PC-9 (cell line): ENCODE measurements around the gene FGF22. TPM values are rescaled to one million over a fixed set of nuclear protein-coding genes. Genes with fewer than 3 reads are reported as not detected.

ENCODE experiments used
- BruUV-seq: library from RNA; stranded (reverse); fragments of 400-500 nt; replicated peaks from 2 replicates; lab custom pipeline; 2021; lab: Mats Ljungman, UMichigan
- CTCF ChIA-PET: fragments of 300-600 bp; sonication (Branson Sonifier 250); formaldehyde crosslinking; loops from one replicate; lab custom pipeline; 2022; ENCODE audit warnings: antibody characterized with exemption; lab: Charles Lee
- POLR2A ChIA-PET: fragments of 300-600 bp; sonication (Branson Sonifier 250); formaldehyde crosslinking; loops from one replicate; lab custom pipeline; 2022; ENCODE audit warnings: antibody characterized with exemption; ENCODE audit not compliant: unreplicated experiment; lab: Charles Lee
- DNase-seq, 2 experiments: peaks; one replicate each; pipeline versions ENCODE4 v3.0.0 to v3.0.0-alpha.2; 2015 to 2022; ENCODE audit warnings: mixed read lengths in 1 of 2
- H2AFZ ChIP-seq: fragments of 200-600 bp; sonication (generic); 2 replicates; pipeline ENCODE4 v1.8.1; 2017; ENCODE audit warnings: antibody characterized with exemption
- H3F3A ChIP-seq: fragments of 200-600 bp; sonication (generic); 2 replicates; pipeline ENCODE4 v1.8.1; 2017; ENCODE audit warnings: antibody characterized with exemption, mild to moderate bottlenecking, low read depth; ENCODE audit not compliant: insufficient read depth
- H3K27ac ChIP-seq: fragments of 200-600 bp; sonication (generic); 2 replicates; pipeline ENCODE4 v1.6.1; 2016; ENCODE audit warnings: mixed run types
- H3K27me3 ChIP-seq: fragments of 200-600 bp; sonication (generic); 2 replicates; pipeline ENCODE4 v1.6.1; 2016; ENCODE audit warnings: low read depth, mixed run types; ENCODE audit not compliant: insufficient read depth
- H3K36me3 ChIP-seq: fragments of 200-600 bp; sonication (generic); 2 replicates; pipeline ENCODE4 v1.6.1; 2016; ENCODE audit warnings: low read depth, mixed run types
- H3K4me1 ChIP-seq: fragments of 200-600 bp; sonication (generic); replicated peaks from 2 replicates; pipeline ENCODE4 v1.6.1; 2016; ENCODE audit warnings: mixed run types; ENCODE audit not compliant: insufficient read depth
- H3K4me2 ChIP-seq: fragments of 200-600 bp; sonication (generic); 2 replicates; pipeline ENCODE4 v1.6.1; 2017; ENCODE audit warnings: mixed run types
- H3K4me3 ChIP-seq: fragments of 200-600 bp; sonication (generic); 2 replicates; pipeline ENCODE4 v1.6.1; 2016; ENCODE audit warnings: mixed run types
- H3K79me2 ChIP-seq: fragments of 200-600 bp; sonication (generic); 2 replicates; pipeline ENCODE4 v1.6.1; 2017; ENCODE audit warnings: low read depth, mixed run types
- H3K9me2 ChIP-seq: fragments of 200-600 bp; sonication (generic); 2 replicates; pipeline ENCODE4 v1.8.1; 2017; ENCODE audit warnings: mild to moderate bottlenecking; ENCODE audit not compliant: insufficient read depth
- H3K9me3 ChIP-seq: fragments of 200-600 bp; sonication (generic); 2 replicates; pipeline ENCODE4 v1.8.1; 2016; ENCODE audit warnings: low read depth; ENCODE audit not compliant: insufficient read depth
- H4K20me1 ChIP-seq: fragments of 200-600 bp; sonication (generic); 2 replicates; pipeline ENCODE4 v1.8.1; 2017; ENCODE audit not compliant: insufficient read depth
- EZH2 ChIP-seq: fragments of 200-600 bp; sonication (generic); IDR thresholded peaks from 2 replicates; pipeline ENCODE4 v1.8.0; 2017; ENCODE audit warnings: antibody characterized with exemption, low read depth
- intact Hi-C: fragments of 100-400 bp; cut with micrococcal nuclease; formaldehyde crosslinking; loops from one replicate; pipeline ENCODE4 v1.10.0; 2022; ENCODE audit not compliant: unreplicated experiment
- total RNA-seq: library from RNA; stranded (reverse); gene quantifications from 2 replicates; pipeline ENCODE4 v1.2.3, GENCODE V29; 2021
- TF ChIP-seq, protein P1 (sequence below): fragments of 200-600 bp; sonication (generic); conservative IDR thresholded peaks from 2 replicates; pipeline ENCODE4 v1.6.1; 2017; ENCODE audit warnings: mixed run types, antibody characterized with exemption, mild to moderate bottlenecking, moderate library complexity

FGF22 gene
- total RNA-seq, 1 experiment from 2014 or later, result not detected

DNA sequence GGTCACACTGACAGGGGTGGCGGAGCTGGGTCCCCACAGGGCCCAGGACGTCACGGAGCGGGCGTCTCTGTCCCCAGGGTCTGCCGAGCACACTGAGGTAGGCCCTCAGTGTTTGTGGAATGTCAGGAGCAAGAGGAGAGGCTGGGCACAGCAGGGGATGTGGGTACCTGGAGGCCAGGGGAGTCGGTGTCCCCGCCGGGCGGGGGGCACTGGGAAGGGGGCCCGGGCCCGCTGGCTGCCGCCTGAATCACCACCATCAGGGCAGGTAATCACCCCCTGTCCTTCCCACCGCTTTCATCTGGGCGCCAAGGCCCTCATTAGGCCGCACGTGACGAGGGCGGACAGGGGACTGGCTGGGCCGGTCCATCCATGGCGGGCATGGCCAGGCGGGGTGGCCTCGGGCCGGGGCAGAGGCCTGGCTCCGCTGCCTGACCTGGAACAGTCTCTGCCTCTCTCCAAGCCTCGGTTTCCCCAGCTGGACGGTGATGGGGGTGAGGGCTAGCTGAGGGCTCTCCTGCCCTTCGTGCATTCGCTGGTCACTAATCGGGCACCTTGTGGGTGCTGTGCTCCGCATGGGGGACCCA, 1.0 kb downstream of the FGF22 start:
- Histone ChIP-seq H3K4me2 (no peak overlapping the region), H3F3A (no peaks in the 10 kb centered on the region; the same call in 1 of the 2 replicates), H3K9me2 (no peaks in the 10 kb centered on the region), H3K4me1 (peaks cover 10% of the 10 kb centered on the region), H3K36me3 (no peaks in the 10 kb centered on the region), H3K79me2 (no peaks in the 10 kb centered on the region), H3K4me3 (no peak overlapping the region), H2AFZ (no peak overlapping the region), H3K9me3 (no peaks in the 10 kb centered on the region), H3K27ac (no peak overlapping the region), H4K20me1 (no peaks in the 10 kb centered on the region), H3K27me3 (no peaks in the 10 kb centered on the region)
- ChIA-PET POLR2A (no interaction called here), CTCF (no interaction called here)
- TF ChIP-seq, protein P1, sequence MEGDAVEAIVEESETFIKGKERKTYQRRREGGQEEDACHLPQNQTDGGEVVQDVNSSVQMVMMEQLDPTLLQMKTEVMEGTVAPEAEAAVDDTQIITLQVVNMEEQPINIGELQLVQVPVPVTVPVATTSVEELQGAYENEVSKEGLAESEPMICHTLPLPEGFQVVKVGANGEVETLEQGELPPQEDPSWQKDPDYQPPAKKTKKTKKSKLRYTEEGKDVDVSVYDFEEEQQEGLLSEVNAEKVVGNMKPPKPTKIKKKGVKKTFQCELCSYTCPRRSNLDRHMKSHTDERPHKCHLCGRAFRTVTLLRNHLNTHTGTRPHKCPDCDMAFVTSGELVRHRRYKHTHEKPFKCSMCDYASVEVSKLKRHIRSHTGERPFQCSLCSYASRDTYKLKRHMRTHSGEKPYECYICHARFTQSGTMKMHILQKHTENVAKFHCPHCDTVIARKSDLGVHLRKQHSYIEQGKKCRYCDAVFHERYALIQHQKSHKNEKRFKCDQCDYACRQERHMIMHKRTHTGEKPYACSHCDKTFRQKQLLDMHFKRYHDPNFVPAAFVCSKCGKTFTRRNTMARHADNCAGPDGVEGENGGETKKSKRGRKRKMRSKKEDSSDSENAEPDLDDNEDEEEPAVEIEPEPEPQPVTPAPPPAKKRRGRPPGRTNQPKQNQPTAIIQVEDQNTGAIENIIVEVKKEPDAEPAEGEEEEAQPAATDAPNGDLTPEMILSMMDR, result no peak
- TF ChIP-seq EZH2, result no peak
- no peak for DNase-seq
- no TSS peak for BruUV-seq
- intact Hi-C loops, result no loop called here

DNA sequence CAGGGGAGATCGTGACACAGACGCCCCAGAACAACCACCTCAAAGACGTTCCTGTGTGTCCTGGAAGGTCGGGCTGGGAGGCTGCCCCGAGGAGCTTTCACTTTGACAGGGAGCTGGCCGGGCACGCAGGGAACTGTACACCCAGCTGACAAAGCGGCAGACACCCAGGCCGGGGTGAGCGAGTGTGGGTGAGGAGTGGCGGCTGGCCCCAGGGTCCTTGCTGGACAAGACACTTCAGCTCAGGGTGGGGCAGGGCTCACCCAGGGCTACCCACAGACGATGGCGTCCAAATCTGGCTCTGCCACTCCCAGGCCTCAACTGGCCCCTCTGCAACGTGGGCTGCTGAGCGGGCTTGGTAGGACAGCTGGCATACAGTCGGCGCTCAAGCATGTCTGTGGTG, 2.0 kb downstream of the FGF22 start:
- Histone ChIP-seq H3K4me1 (peaks cover 10% of the 10 kb centered on the region), H3F3A (peaks cover 6% of the 10 kb centered on the region; the same call in 1 of the 2 replicates), H4K20me1 (no peaks in the 10 kb centered on the region), H3K4me2 (no peak overlapping the region), H3K79me2 (no peaks in the 10 kb centered on the region), H2AFZ (no peak overlapping the region), H3K9me3 (no peaks in the 10 kb centered on the region), H3K27ac (no peak overlapping the region), H3K9me2 (no peaks in the 10 kb centered on the region), H3K36me3 (no peaks in the 10 kb centered on the region), H3K27me3 (no peaks in the 10 kb centered on the region), H3K4me3 (no peak overlapping the region)
- intact Hi-C loops, result no loop called here
- ChIA-PET POLR2A (interaction anchor here (0.6 kb wide), 1 partner anchor 110 kb away, joined by 8 read pairs; no protein-coding TSS in a partner anchor), CTCF (no interaction called here)
- no peak for TF ChIP-seq EZH2
- TF ChIP-seq, protein P1, result no peak
- DNase-seq, result no peak
- BruUV-seq, result no TSS peak

DNA sequence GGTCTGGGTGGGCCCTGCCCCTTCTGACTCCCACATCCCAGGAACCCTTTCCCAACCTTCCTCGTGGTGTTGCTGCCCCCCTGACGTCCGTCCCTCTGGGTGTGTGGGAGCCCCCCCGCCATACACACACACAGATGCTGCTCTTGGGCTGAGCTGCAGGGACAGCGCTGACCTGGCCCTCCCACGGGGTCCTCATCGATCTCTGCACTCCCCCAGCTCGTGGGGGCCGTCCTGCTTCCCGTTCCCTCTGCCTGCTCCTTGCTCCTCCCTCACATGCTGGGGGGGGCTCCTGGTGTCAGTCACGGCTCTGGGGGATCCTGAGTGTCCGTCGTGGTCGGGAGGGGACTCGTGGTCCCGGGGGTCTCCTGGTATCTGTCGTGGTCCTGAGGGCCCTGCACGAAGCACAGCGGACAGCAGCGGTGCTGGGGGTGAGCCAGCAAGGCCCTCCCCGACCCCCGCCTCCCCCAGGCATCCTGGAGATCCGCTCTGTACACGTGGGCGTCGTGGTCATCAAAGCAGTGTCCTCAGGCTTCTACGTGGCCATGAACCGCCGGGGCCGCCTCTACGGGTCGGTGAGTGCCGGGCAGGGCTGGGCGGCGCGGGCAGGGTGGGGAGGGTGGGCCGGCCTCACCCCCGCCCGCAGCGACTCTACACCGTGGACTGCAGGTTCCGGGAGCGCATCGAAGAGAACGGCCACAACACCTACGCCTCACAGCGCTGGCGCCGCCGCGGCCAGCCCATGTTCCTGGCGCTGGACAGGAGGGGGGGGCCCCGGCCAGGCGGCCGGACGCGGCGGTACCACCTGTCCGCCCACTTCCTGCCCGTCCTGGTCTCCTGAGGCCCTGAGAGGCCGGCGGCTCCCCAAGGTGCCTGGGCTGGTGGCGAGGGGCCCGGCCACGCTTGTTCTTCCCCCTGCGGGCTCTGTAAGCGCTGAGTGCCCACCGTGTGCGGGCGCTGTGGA, 3.4 kb downstream of the FGF22 start:
- ChIA-PET POLR2A (no interaction called here), CTCF (no interaction called here)
- no peak overlapping the region for H3K4me3 ChIP-seq
- BruUV-seq, result no TSS peak
- intact Hi-C loops, result no loop called here
- peaks cover 10% of the 10 kb centered on the region for H3K4me1 ChIP-seq
- H4K20me1 ChIP-seq, result no peaks in the 10 kb centered on the region
- no peaks in the 10 kb centered on the region for H3K9me2 ChIP-seq
- no peaks in the 10 kb centered on the region for H3K27me3 ChIP-seq
- DNase-seq, result no peak
- H3K9me3 ChIP-seq, result no peaks in the 10 kb centered on the region
- TF ChIP-seq, protein P1, result no peak
- no peak for TF ChIP-seq EZH2
- H3K4me2 ChIP-seq, result no peak overlapping the region
- H3K27ac ChIP-seq, result no peak overlapping the region
- H3F3A ChIP-seq, result peaks cover 6% of the 10 kb centered on the region; the same call in 1 of the 2 replicates
- no peaks in the 10 kb centered on the region for H3K79me2 ChIP-seq
- no peaks in the 10 kb centered on the region for H3K36me3 ChIP-seq
- no peak overlapping the region for H2AFZ ChIP-seq
